Transverse colon (tissue), 4 donors: ENCODE data around the gene ENGASE. TPM values are rescaled to one million over a fixed set of nuclear protein-coding genes. Genes with fewer than 3 reads are reported as not detected.

Experiments used
- DNase-seq: peaks from one replicate; pipeline ENCODE4 v3.0.0-alpha.2; 2019
- H3K27ac ChIP-seq, 4 donors: fragments of 200-600 bp; sonication (generic); 2 replicates each; pipeline ENCODE4 v1.5.1; 2016 to 2018; ENCODE audit warnings: inconsistent platforms in 4 of 4
- H3K27me3 ChIP-seq: fragments of 200-600 bp; sonication (generic); 2 replicates; pipeline ENCODE4 v1.5.1; 2017; ENCODE audit warnings: inconsistent platforms
- H3K36me3 ChIP-seq, 4 donors: fragments of 200-600 bp; sonication (generic); 2 replicates each; pipeline ENCODE4 v1.5.1; 2017 to 2019; ENCODE audit warnings: inconsistent platforms in 4 of 4
- H3K4me1 ChIP-seq, 4 donors: fragments of 200-600 bp; sonication (generic); 2 replicates each; pipeline ENCODE4 v1.5.1; 2017 to 2020; ENCODE audit warnings: inconsistent platforms in 4 of 4
- H3K4me3 ChIP-seq, 4 donors: fragments of 200-600 bp; sonication (generic); 1 replicate in 1 of 4; 2 replicates in 3 of 4; pipeline versions ENCODE4 v1.5.1 to v1.6.1; 2017 to 2019; ENCODE audit warnings: inconsistent platforms in 4 of 4
- H3K9me3 ChIP-seq, 2 donors: fragments of 200-600 bp; sonication (generic); 2 replicates each; pipeline ENCODE4 v1.5.1; 2017 to 2019; ENCODE audit warnings: inconsistent platforms in 2 of 2
- CTCF ChIP-seq, 5 experiments: fragments of 200-600 bp in 3 of 5; fragments of 450-650 bp in 2 of 5; sonication (generic) in 3 of 5; IDR thresholded peaks; 1 replicate in 2 of 5; 2 replicates in 3 of 5; pipeline ENCODE4 v1.5.1; 2016 to 2017; ENCODE audit warnings: antibody characterized with exemption in 5 of 5, inconsistent platforms in 3 of 5, mild to moderate bottlenecking in 2 of 5, moderate library complexity in 1 of 5
- EP300 ChIP-seq: sonication (generic); formaldehyde crosslinking; IDR thresholded peaks from one replicate; pipeline ENCODE4 v1.6.1; 2017; ENCODE audit warnings: antibody characterized with exemption, low read depth
- POLR2A ChIP-seq: fragments of 450-650 bp; IDR thresholded peaks from one replicate; pipeline ENCODE4 v1.6.1; 2016; ENCODE audit warnings: antibody characterized with exemption, mild to moderate bottlenecking, moderate library complexity
- POLR2AphosphoS5 ChIP-seq, 3 donors: sonication (generic); formaldehyde crosslinking; IDR thresholded peaks; one replicate each; pipeline ENCODE4 v1.6.1; 2016; ENCODE audit warnings: antibody characterized with exemption in 3 of 3
- WGBS, 2 donors: methylation state at CpG; one replicate each; pipeline ENCODE4 v1.1.5; 2018; ENCODE audit warnings: low coverage in 1 of 2; 5-methylcytosine and 5-hydroxymethylcytosine counted together
- in situ Hi-C, 4 donors: fragments of 200-750 bp; cut with MboI; loops; one replicate each; pipeline versions ENCODE4 v1.15.0 to v1.15.1; 2017; ENCODE audit warnings: low sequenced_read_pairs in 3 of 4, low pct_ligation_motif_present in 1 of 4, low pct_unique_long_range_greater_than_20kb in 1 of 4
- intact Hi-C: fragments of 100-400 bp; cut with DNase I; formaldehyde crosslinking; loops from one replicate; pipeline ENCODE4 v1.15.1; 2023; ENCODE audit warnings: low total_unique reads
- total RNA-seq, 4 donors: library from RNA; depleted of rRNA; stranded (reverse); fragments of >200 nt; gene quantifications; one replicate each; pipeline ENCODE4 v1.1.0, GENCODE V29; 2016

ENGASE gene
- total RNA-seq, 4 donors from 2014 or later = 74.7 to 335 (median 121) TPM

DNA sequence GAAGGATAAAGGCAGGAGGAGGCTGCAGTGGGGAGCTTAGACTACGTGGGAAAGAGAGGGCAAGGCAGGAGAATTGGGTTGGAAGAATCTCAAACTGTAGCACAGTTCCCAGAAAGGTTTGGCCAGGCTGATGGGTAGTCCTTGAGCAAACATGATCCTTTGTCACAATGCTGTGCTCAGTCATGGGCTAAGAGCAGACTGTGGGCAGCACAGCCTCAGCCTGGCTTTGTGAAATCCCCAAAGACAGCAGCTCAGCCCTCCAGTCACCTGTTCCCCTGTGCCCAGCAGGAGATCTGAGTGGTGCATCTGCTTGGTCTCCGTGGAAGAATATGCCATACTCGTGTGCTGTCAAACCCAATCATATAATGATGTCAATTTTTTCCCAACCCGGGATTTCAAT, 10.6 kb upstream of the ENGASE start:
- intact Hi-C loops (no loop called here), in situ Hi-C loops (loop anchor here in 2 of 4 donors (25.0 kb wide), 1 partner anchor 323 kb away; no protein-coding TSS in a partner anchor)
- Histone ChIP-seq H3K27me3 (no peaks in the 10 kb centered on the region), H3K9me3 (no peaks in the 10 kb centered on the region), H3K4me3 (no peak overlapping the region), H3K36me3 (no peaks in the 10 kb centered on the region), H3K4me1 (peaks cover 0 to 5% (median 0%) of the 10 kb centered on the region in 4 donors), H3K27ac (no peak overlapping the region)
- no peak for TF ChIP-seq EP300
- no peak for TF ChIP-seq POLR2AphosphoS5 (IDR thresholded peaks at IDR 0.05)
- TF ChIP-seq CTCF (IDR thresholded peaks at IDR 0.05) = no peak
- no peak for TF ChIP-seq POLR2A
- no peak for DNase-seq
- WGBS, 2 donors = 50 to 75% methylated on average over 1 to 4 of the region's 4 CpGs

DNA sequence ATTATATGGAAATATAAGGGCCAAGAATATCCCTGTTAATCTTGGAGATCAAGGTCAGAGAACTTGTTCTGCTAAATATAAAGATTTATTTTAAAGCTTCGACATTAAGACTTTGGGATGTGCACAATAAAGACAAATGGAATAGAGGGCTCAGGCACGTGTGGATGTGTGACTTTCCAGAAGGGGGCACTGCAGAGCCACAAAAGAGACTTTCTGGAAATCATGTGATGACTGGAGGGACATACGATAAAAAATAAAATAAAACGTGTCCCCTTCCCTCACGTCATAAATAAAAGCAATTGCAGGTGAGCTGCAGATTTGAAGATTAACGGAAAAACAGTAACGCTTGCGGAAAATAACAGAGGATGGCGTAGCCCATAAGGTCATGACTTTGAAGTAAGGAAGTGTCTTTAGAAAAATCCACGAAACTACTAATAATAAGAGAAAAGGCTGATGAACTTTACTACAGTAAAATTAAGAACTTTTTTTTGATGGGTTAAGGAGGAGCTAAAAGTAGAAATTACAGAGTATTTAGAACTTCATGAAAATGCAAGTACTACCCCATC, 9.4 kb upstream of the ENGASE start:
- peak; percentile 66 to 84 (median 82) for TF ChIP-seq CTCF (IDR thresholded peaks at IDR 0.05)
- no peak for TF ChIP-seq EP300
- 21 to 33% methylated on average over 8 to 10 of the region's 10 CpGs for WGBS, 2 donors
- H3K9me3 ChIP-seq = no peaks in the 10 kb centered on the region
- DNase-seq = peak; percentile 75
- peaks cover 0 to 5% (median 0%) of the 10 kb centered on the region in 4 donors for H3K4me1 ChIP-seq
- intact Hi-C loops = no loop called here
- H3K27me3 ChIP-seq = no peaks in the 10 kb centered on the region
- no peak overlapping the region for H3K27ac ChIP-seq
- no peak overlapping the region for H3K4me3 ChIP-seq
- H3K36me3 ChIP-seq = no peaks in the 10 kb centered on the region
- in situ Hi-C loops = loop anchor here in 2 of 4 donors (25.0 kb wide), 1 partner anchor 322 kb away; no protein-coding TSS in a partner anchor

DNA sequence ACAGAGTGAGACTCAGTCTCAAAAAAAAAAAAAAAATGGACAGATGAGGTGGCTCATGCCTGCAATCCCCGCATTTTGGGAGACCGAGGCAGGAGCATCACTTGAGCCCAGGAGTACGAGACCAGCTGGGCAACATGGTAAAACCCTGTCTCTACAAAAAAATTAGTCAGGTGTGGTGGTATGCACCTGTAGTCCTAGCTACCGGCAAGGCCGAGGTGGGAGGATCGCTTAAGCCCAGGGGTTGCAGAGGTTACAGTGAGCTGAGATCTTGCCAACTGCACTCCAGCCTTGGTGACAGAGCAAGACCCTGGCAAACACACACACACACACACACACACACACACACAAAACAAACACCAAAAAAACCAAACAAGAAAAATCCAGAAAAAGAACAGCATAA, 7.7 kb upstream of the ENGASE start:
- DNase-seq = no peak
- intact Hi-C loops (no loop called here), in situ Hi-C loops (loop anchor here in 2 of 4 donors (25.0 kb wide), 1 partner anchor 320 kb away; no protein-coding TSS in a partner anchor)
- TF ChIP-seq CTCF (IDR thresholded peaks at IDR 0.05) = no peak
- TF ChIP-seq EP300 = no peak
- TF ChIP-seq POLR2AphosphoS5 (IDR thresholded peaks at IDR 0.05) = no peak
- TF ChIP-seq POLR2A = no peak
- no peaks in the 10 kb centered on the region for H3K36me3 ChIP-seq
- 80 to 82% methylated on average over 3 to 6 of the region's 6 CpGs for WGBS, 2 donors
- H3K27me3 ChIP-seq = no peaks in the 10 kb centered on the region
- no peaks in the 10 kb centered on the region for H3K9me3 ChIP-seq
- H3K4me1 ChIP-seq = peaks cover 0 to 5% (median 0%) of the 10 kb centered on the region in 4 donors
- no peak overlapping the region for H3K27ac ChIP-seq
- no peak overlapping the region for H3K4me3 ChIP-seq

GRCh38 chr17:79070266-79070880, 4.3 kb upstream of the ENGASE start:
- no peak overlapping the region for H3K4me3 ChIP-seq

More at GRCh38 chr17:79070266-79070880, 4.3 kb upstream of the ENGASE start:
- Histone ChIP-seq H3K9me3 (no peaks in the 10 kb centered on the region), H3K27ac (no peak overlapping the region), H3K27me3 (no peaks in the 10 kb centered on the region), H3K4me1 (peaks cover 14 to 22% (median 16%) of the 10 kb centered on the region in 4 donors), H3K36me3 (no peaks in the 10 kb centered on the region)
- no peak for DNase-seq
- WGBS, 2 donors = 90% methylated on average over 9 of the region's 9 CpGs; no CpG with 5 or more reads in 1 of the 2 donors
- TF ChIP-seq POLR2AphosphoS5 (IDR thresholded peaks at IDR 0.05) (no peak), POLR2A (no peak), EP300 (no peak), CTCF (IDR thresholded peaks at IDR 0.05) (no peak)
- intact Hi-C loops = no loop called here
- in situ Hi-C loops = loop anchor here in 2 of 4 donors (25.0 kb wide), 1 partner anchor 317 kb away; no protein-coding TSS in a partner anchor
